Fibroblast of villous mesenchyme (primary cell): ENCODE results near the gene MICAL2. TPM values are rescaled to one million over a fixed set of nuclear protein-coding genes. Genes with fewer than 3 reads are reported as not detected.
A peak's percentile ranks its signal among the peaks of the same experiment; 100 is the strongest.

Experiments
- DNase-seq: peaks from one replicate; pipeline ENCODE4 v3.0.0-alpha.2; 2010; ENCODE audit warnings: low read depth
- H3K4me3 ChIP-seq: 2 replicates; pipeline ENCODE4 v1.5.1; 2011; ENCODE audit warnings: low read depth, mild to moderate bottlenecking, low read length
- CTCF ChIP-seq: IDR thresholded peaks from 2 replicates; pipeline ENCODE4 v1.5.1; 2012; ENCODE audit warnings: low read depth, mild to moderate bottlenecking, low read length; ENCODE audit not compliant: insufficient read depth
- total RNA-seq: library from RNA; depleted of rRNA; stranded (reverse); fragments of >200 nt; gene quantifications from 2 replicates; pipeline ENCODE4 v1.2.3, GENCODE V29; 2012

MICAL2 gene
- total RNA-seq, 1 donor = 164 TPM

GRCh38 chr11:12195768-12196167 lies 85.4 kb downstream of the MICAL2 start:
- no peak for DNase-seq
- no peak overlapping the region for H3K4me3 ChIP-seq
- no peak for TF ChIP-seq CTCF

- no peak for TF ChIP-seq CTCF
- DNase-seq = no peak
- no peak overlapping the region for H3K4me3 ChIP-seq
Observed at GRCh38 chr11:12196308-12196707, 85.9 kb downstream of the MICAL2 start.

- no peak for DNase-seq
- no peak overlapping the region for H3K4me3 ChIP-seq
- TF ChIP-seq CTCF = no peak
Observed at GRCh38 chr11:12196872-12197271, 86.5 kb downstream of the MICAL2 start.

- no peak overlapping the region for H3K4me3 ChIP-seq
- no peak for DNase-seq
- no peak for TF ChIP-seq CTCF
Observed at GRCh38 chr11:12198251-12199222, 88.1 kb downstream of the MICAL2 start.

- H3K4me3 ChIP-seq = no peak overlapping the region
- no peak for DNase-seq
- no peak for TF ChIP-seq CTCF
Observed at GRCh38 chr11:12199231-12199948, 89.0 kb downstream of the MICAL2 start.

- peak; percentile 83 for DNase-seq
- no peak for TF ChIP-seq CTCF
- no peak overlapping the region for H3K4me3 ChIP-seq
Observed at GRCh38 chr11:12200279-12200990, 90.0 kb downstream of the MICAL2 start.
